HG03025 (cell line): ENCODE measurements around the gene NUDT8.
A peak's percentile ranks its signal among the peaks of the same experiment; 100 is the strongest.
"Not testable (repeated sequence)": the region's sequence is repeated elsewhere in the genome, so short reads cannot be mapped to it uniquely, and the experiment has no call there.

Experiments used
- ATAC-seq: cut with Tn5 transposase; IDR thresholded peaks from one replicate; pipeline ENCODE4 v1.9.1; 2021; ENCODE audit warnings: mild to moderate bottlenecking, moderate library complexity; ENCODE audit not compliant: unreplicated experiment, low FRiP score

Gene NUDT8

DNA sequence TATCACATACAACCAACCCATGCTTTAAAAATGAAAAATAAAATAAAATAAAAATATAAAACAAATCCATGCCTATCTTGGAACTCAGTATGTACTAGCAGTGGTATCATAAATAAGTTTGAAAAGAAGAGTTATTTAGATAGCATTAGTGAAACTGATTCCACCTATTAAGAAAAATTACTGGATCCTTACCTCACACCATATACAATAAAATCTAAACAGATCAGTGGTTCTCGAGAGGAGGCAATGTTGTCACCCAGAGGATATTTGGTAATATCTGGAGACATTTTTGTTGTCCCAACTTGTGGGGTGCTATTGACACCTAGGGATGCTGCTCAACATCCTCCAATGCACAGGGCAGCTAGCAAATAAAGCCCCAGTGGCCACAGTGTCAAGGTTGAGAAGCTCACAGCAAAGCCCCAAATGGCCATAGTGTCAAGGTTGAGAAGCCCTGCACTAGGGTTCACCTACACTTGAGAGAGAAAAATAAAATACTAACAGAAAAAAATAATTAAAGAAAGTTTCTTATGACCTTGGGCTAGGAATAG, 32.9 kb downstream of the NUDT8 start:
- ATAC-seq = no peak

DNA sequence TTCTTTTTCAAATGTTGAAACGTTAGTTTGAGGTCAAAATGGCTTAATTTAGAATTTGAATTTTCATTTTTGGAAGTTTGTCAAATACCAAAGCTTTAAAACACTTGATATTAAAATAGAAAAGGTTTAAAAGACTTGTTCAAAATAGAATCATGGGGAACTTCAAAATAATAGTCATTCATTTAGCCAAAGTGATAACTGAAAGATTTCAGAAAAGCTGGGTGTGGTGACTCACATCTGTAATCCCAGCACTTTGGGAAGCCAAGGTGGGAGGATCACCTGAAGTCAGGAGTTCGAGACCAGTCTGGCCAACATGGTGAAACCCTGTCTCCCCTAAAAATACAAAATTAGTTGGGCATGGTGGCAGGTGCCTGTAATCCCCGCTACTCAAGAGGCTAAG, 35.3 kb downstream of the NUDT8 start:
- no peak for ATAC-seq

DNA sequence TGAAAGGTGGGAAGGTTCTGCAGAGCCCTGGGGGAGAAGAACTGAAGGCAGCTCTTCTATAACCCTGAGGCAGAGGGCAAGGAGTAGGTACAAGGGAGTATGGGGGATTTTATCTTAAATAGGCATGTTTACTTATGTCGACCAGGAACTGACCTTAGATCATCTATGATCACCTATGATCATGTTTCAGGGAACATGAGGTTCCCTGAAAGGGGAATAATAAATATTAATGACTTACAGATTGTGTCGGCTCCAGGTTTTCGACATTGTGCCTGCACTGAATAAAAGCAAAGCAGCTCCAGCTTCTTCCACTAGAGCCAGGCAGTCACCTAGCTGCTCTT, 36.2 kb downstream of the NUDT8 start:
- no peak for ATAC-seq

DNA sequence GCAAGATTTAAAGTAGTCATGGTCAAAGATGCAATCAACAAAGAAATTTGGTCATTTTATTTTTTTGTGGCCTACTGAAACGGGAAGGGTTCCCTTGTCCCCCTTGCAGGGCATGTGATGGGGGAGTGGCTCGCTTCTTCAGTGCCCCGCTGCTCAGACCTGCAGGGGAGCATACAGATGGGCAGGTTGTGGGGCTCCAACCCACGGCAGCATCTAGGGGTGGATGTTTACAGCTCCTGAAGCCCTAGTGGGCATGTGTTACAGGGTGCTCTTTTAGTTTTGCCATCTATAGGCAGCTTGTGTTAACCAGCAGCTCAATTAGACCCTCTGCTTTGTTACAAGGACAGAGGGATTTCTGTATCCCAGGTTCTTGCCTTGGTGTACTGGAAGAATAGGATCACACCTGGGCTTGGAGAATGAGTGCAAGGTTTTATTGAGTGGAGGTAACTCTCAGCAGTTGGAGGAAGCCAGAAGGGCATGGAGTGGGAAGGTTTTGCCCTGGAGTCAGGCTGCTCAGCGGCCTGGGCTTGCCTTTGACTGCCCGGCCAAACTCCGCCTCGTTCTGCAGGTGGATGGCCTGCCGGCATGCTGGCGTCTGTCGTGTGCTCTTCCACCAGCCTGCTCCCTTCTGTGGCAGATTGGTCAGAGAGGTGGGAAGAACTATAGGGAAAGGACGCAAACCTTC, 36.7 kb downstream of the NUDT8 start:
- no peak for ATAC-seq

DNA sequence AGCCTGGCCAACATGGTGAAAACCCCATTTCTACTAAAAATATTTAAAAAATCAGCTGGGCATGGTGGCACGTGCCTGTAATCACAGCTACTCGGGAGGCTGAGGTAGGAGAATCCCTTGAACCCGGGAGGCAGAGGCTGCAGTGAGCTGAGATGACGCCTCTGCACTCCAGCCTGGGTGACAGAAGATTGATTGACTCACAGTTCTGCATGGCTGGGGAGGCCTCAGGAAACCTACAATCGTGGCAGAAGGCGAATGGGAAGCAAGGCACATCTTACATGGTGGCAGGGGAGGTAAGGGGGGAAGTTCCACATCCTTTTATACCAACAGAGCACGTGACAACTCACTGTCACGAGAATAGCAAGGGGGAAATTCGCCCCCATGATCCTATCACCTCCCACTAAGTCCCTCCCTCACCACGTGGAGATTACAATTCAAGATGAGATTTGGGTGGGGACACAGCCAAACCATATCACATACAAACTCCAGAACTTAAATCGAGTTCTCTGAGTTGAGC, 40.8 kb downstream of the NUDT8 start:
- ATAC-seq = not testable (repeated sequence)

DNA sequence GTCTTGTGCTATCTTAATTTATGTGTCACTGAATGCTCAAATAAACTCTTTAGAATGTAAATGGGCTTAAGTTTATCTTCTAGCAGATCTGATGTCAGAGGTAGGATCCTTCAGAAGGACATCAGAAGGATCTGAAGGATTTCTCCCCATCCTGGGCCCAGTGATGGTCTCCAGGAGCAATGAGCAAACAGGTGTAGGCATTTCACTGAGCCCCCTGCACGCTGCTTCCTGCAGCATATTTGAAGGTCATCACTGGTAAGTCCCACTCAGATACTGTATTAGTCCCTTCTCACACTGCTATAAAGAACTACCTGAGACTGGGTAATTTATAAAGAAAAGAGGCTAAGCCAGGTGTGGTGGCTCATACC, 41.6 kb downstream of the NUDT8 start:
- no peak for ATAC-seq

DNA sequence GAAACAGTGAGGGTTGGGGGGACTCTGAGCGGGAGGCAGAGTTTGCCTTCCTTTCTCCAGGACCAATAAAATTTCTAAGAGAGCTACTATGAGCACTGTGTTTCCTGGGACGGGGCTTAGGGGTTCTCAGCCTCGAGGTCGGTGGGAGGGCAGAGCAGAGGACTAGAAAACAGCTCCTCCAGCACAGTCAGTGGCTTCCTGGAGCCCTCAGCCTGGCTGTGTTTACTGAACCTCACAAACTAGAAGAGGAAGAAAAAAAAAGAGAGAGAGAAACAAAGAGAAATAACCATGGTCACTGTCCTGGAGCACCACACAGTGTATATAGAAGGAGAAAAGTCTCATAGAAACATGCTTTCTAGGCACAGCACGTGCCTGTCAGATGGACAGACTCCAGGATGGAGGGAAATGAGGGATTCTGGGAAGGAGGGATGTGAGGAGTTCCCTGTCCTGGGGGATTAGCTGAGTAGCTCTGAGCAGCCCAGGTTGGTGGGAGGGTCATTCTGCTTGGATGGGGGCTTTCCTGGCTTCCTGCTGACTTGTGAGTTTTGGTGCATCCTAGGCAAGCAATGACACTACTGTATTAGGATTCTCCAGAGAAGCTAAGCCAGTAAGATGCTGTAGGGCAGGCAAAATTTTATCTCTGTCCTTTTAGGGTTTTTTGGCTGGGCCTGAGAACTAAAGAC, 43.0 kb downstream of the NUDT8 start:
- ATAC-seq = no peak

DNA sequence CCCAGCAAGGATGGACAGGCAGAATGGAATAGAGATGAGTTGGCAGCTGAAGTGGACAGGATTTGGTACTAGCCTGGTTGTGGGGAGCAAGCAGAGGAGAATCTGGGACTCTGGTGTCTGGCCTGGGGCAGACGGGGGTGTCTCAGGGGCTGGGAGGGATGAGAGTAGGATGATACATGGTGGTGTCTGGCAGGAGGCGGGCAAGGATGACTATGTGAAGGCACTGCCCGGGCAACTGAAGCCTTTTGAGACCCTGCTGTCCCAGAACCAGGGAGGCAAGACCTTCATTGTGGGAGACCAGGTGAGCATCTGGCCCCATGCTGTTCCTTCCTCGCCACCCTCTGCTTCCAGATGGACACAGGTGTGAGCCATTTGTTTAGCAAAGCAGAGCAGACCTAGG, 43.8 kb downstream of the NUDT8 start:
- ATAC-seq = no peak

DNA sequence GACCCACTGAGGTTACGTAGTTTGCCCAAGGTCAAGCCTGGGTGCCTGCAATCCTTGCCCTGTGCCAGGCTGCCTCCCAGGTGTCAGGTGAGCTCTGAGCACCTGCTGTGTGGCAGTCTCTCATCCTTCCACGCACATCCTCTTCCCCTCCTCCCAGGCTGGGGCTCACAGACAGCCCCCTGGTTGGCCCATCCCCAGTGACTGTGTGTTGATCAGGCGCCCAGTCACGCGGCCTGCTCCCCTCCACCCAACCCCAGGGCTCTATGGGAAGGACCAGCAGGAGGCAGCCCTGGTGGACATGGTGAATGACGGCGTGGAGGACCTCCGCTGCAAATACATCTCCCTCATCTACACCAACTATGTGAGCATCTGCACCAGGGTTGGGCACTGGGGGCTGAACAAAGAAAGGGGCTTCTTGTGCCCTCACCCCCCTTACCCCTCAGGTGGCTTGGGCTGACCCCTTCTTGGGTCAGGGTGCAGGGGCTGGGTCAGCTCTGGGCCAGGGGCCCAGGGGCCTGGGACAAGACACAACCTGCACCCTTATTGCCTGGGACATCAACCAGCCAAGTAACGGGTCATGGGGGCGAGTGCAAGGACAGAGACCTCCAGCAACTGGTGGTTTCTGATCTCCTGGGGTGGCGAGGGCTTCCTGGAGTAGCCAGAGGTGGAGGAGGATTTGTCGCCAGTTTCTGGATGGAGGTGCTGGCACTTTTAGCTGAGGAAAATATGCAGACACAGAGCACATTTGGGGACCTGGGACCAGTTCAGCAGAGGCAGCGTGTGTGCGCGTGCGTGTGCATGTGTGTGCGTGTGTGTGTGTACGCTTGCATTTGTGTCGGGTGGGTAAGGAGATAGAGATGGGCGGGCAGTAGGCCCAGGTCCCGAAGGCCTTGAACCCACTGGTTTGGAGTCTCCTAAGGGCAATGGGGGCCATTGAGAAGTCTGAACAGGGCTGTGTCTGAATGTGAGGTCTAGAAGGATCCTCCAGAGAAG, 44.6 kb downstream of the NUDT8 start:
- no peak for ATAC-seq

DNA sequence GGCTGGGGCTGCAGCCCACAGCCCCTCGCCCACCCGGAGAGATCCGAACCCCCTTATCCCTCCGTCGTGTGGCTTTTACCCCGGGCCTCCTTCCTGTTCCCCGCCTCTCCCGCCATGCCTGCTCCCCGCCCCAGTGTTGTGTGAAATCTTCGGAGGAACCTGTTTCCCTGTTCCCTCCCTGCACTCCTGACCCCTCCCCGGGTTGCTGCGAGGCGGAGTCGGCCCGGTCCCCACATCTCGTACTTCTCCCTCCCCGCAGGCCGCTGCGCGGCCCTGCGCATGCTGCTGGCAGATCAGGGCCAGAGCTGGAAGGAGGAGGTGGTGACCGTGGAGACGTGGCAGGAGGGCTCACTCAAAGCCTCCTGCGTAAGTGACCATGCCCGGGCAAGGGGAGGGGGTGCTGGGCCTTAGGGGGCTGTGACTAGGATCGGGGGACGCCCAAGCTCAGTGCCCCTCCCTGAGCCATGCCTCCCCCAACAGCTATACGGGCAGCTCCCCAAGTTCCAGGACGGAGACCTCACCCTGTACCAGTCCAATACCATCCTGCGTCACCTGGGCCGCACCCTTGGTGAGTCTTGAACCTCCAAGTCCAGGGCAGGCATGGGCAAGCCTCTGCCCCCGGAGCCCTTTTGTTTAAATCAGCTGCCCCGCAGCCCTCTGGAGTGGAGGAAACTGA, 45.4 kb downstream of the NUDT8 start:
- ATAC-seq = no peak

DNA sequence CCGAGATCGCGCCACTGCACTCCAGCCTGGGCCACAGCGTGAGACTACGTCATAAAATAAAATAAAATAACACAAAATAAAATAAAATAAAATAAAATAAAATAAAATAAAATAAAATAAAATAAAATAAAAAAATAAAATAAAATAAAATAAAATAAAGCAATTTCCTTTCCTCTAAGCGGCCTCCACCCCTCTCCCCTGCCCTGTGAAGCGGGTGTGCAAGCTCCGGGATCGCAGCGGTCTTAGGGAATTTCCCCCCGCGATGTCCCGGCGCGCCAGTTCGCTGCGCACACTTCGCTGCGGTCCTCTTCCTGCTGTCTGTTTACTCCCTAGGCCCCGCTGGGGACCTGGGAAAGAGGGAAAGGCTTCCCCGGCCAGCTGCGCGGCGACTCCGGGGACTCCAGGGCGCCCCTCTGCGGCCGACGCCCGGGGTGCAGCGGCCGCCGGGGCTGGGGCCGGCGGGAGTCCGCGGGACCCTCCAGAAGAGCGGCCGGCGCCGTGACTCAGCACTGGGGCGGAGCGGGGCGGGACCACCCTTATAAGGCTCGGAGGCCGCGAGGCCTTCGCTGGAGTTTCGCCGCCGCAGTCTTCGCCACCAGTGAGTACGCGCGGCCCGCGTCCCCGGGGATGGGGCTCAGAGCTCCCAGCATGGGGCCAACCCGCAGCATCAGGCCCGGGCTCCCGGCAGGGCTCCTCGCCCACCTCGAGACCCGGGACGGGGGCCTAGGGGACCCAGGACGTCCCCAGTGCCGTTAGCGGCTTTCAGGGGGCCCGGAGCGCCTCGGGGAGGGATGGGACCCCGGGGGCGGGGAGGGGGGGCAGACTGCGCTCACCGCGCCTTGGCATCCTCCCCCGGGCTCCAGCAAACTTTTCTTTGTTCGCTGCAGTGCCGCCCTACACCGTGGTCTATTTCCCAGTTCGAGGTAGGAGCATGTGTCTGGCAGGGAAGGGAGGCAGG, 46.2 kb downstream of the NUDT8 start, which contains the start of gene GSTP1:
Gene GSTP1, plus strand, starts transcription at position 566 of the 958 bp plus-strand sequence. Its CDS starts 32 bp downstream, at position 598.
- ATAC-seq = peak; percentile 44

DNA sequence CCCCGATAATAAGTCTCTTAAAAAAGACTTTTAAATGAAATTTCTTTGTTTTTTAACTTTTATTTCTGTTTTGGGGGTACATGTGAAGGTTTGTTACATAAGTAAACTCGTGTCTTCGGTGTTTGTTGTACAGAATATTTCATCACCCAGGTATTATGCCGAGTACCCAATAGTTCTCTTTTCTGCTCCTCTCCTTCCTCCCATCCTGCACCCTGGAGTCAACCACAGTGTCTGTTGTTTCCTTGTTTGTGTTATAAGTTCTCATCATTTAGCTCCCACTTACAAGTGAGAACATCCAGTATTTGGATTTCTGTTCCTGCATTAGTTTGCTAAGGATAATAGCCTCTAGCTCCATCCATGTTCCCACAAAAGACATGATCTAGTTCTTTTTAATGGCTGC, 47.7 kb downstream of the NUDT8 start:
- no peak for ATAC-seq

DNA sequence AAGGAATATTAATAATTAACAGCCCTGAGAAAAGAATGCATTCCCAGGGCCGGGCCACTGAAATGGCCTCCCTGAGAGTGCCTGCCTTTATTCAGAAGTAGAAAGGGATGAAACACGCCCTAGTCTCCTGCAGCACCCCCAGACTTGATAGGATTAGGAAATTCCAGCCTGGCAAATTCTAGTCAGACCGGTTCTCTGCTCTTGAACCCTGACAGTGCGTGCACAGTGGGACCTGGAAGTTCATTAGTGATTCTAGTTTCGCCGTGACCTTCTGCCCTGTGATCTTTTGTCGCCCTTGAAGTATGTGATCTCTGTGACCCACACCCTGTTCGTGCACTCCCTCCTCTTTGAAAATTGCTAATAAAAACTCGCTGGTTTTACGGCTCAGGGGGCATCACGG, 48.3 kb downstream of the NUDT8 start:
- no peak for ATAC-seq

DNA sequence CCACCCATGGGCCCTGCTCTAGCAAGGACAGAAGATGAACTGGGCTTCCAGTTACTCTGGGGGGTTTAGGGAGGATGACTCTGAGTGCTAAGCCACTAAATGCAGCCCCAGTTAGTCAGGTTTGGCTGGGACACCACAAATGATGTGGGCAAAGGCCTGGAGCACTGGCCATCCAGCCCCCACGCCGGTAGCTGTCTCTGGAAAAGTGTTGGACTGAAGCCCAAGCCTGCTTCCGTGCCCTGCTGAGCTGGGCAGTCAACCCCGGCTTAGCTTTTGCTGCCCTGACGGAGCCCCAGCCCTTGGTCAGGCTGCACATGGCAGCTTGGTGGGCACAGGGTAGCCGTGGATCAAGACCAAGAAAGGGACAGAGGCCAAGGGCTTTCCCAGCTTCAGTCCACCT, 51.8 kb downstream of the NUDT8 start:
- ATAC-seq = no peak
